ENCODE results near the gene MTG2. TPM values are rescaled to one million over a fixed set of nuclear protein-coding genes. Genes with fewer than 3 reads are reported as not detected.

Gene MTG2
- polyA plus RNA-seq, 1 donor from 2014 or later: 36.1 TPM

DNA sequence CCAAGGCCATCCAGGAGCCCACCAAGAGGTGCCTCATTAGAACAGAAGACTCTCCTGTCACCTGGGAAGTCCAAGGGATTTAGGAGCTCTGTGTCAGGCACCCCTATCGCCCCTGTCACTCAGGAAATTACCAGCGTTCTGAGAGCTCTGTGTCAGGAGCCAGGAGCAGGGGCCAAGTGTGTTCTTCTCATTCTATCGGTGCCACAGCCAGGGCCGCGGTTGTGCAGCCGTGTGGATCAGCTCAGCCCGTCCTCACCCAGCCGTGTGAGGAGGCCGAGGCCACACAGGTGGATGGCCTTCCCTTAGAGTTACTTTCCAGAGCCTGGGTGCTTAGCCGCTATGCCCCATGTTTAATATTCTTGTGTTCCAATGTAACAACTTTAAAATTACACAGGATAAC lies 9.8 kb downstream of the MTG2 start:
- Histone ChIP-seq H3K9me2 (ENCODE audit: insufficient read depth, low read length) (no peaks in the 10 kb centered on the region), H3K27ac (ENCODE audit: low read length) (no peak overlapping the region), H3K36me3 (ENCODE audit: insufficient read depth, low read length) (no peaks in the 10 kb centered on the region), H3K27me3 (ENCODE audit: insufficient read depth, low read depth, low read length) (no peaks in the 10 kb centered on the region), H3K9ac (ENCODE audit: low read length) (no peak overlapping the region), H3K79me2 (replicated peaks; ENCODE audit: insufficient read depth, low read length) (peaks cover 1% of the 10 kb centered on the region), H4K20me1 (ENCODE audit: insufficient read depth) (no peaks in the 10 kb centered on the region), H3K4me3 (ENCODE audit: low read length) (no peak overlapping the region), H3K4me2 (ENCODE audit: low read length) (no peak overlapping the region), H3K9me3 (ENCODE audit: low read length) (no peaks in the 10 kb centered on the region), H2AFZ (ENCODE audit: low read depth, low read length) (no peak overlapping the region), H3F3A (ENCODE audit: insufficient read depth, low read length, poor library complexity, severe bottlenecking) (no peaks in the 10 kb centered on the region)
- no peak for TF ChIP-seq SMC3 (conservative IDR thresholded peaks at IDR 0.05; ENCODE audit: poor library complexity)
- no peak for TF ChIP-seq EZH2 (IDR thresholded peaks at IDR 0.05; ENCODE audit: borderline replicate concordance, insufficient read depth, low read length, poor library complexity, severe bottlenecking)
- TF ChIP-seq TAF1 (IDR thresholded peaks at IDR 0.05; ENCODE audit: low read depth): no peak
- no peak for TF ChIP-seq POLR2AphosphoS5 (IDR thresholded peaks at IDR 0.05)
- TF ChIP-seq RAD21 (conservative IDR thresholded peaks at IDR 0.05): no peak
- TF ChIP-seq, protein P1, sequence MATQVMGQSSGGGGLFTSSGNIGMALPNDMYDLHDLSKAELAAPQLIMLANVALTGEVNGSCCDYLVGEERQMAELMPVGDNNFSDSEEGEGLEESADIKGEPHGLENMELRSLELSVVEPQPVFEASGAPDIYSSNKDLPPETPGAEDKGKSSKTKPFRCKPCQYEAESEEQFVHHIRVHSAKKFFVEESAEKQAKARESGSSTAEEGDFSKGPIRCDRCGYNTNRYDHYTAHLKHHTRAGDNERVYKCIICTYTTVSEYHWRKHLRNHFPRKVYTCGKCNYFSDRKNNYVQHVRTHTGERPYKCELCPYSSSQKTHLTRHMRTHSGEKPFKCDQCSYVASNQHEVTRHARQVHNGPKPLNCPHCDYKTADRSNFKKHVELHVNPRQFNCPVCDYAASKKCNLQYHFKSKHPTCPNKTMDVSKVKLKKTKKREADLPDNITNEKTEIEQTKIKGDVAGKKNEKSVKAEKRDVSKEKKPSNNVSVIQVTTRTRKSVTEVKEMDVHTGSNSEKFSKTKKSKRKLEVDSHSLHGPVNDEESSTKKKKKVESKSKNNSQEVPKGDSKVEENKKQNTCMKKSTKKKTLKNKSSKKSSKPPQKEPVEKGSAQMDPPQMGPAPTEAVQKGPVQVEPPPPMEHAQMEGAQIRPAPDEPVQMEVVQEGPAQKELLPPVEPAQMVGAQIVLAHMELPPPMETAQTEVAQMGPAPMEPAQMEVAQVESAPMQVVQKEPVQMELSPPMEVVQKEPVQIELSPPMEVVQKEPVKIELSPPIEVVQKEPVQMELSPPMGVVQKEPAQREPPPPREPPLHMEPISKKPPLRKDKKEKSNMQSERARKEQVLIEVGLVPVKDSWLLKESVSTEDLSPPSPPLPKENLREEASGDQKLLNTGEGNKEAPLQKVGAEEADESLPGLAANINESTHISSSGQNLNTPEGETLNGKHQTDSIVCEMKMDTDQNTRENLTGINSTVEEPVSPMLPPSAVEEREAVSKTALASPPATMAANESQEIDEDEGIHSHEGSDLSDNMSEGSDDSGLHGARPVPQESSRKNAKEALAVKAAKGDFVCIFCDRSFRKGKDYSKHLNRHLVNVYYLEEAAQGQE (IDR thresholded peaks at IDR 0.05; ENCODE audit: borderline replicate concordance): no peak
- TF ChIP-seq, protein P2, sequence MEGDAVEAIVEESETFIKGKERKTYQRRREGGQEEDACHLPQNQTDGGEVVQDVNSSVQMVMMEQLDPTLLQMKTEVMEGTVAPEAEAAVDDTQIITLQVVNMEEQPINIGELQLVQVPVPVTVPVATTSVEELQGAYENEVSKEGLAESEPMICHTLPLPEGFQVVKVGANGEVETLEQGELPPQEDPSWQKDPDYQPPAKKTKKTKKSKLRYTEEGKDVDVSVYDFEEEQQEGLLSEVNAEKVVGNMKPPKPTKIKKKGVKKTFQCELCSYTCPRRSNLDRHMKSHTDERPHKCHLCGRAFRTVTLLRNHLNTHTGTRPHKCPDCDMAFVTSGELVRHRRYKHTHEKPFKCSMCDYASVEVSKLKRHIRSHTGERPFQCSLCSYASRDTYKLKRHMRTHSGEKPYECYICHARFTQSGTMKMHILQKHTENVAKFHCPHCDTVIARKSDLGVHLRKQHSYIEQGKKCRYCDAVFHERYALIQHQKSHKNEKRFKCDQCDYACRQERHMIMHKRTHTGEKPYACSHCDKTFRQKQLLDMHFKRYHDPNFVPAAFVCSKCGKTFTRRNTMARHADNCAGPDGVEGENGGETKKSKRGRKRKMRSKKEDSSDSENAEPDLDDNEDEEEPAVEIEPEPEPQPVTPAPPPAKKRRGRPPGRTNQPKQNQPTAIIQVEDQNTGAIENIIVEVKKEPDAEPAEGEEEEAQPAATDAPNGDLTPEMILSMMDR (IDR thresholded peaks at IDR 0.05; ENCODE audit: poor library complexity, severe bottlenecking): no peak
- TF ChIP-seq EP300 (conservative IDR thresholded peaks at IDR 0.05; ENCODE audit: poor library complexity, severe bottlenecking): no peak
- no peak for TF ChIP-seq MXI1 (conservative IDR thresholded peaks at IDR 0.05; ENCODE audit: poor library complexity, severe bottlenecking)

DNA sequence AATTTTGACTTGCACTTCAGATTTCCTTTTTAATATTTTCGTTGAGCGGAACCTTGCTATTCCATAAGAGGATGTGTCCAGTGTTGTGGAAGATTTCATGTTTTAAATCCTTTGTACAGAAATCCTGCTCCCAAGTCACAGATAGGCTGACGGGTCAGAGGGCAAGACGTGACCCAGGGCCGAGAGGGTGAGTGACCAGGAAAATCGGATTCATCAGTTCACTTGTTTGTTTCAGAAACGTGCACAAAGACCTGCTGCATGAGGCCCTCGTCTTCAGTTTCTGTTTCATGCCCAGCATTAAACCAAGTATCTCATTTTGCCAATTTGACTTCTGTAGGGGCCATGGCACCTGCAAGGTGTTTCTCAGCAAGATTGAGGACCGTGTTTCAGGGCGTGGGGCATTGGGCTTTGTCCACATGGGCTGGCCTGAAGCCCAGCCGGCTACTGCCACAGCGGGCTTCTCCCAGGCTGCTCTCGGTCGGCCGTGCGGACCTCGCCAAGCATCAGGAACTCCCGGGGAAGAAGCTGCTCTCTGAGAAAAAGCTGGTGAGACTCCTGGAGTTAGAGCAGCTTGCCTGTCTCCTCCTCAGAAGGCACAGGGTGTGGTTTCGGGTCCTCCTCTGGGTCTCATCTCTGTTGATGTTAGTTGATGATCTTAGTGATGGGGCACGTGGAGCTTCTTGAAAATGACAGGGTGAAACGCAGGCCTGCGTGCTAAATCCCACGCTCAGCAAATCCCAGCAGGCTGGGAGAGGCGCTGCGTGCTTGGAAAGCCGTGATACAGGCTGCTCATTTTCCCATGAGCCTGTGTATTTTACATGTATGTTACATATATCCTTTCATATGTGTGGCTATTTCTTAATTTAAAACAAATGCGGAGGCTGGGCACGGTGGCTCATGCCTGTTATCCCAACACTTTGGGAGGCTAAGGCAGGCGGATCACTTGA lies 10.5 kb downstream of the MTG2 start:
- no peak overlapping the region for H2AFZ ChIP-seq (ENCODE audit: low read depth, low read length)
- no peaks in the 10 kb centered on the region for H3K27me3 ChIP-seq (ENCODE audit: insufficient read depth, low read depth, low read length)
- no peak overlapping the region for H3K4me2 ChIP-seq (ENCODE audit: low read length)
- no peak overlapping the region for H3K27ac ChIP-seq (ENCODE audit: low read length)
- no peak overlapping the region for H3K4me3 ChIP-seq (ENCODE audit: low read length)
- H3K9me3 ChIP-seq (ENCODE audit: low read length): no peaks in the 10 kb centered on the region
- no peak overlapping the region for H3K9ac ChIP-seq (ENCODE audit: low read length)
- H3K9me2 ChIP-seq (ENCODE audit: insufficient read depth, low read length): no peaks in the 10 kb centered on the region
- no peaks in the 10 kb centered on the region for H3K79me2 ChIP-seq (replicated peaks; ENCODE audit: insufficient read depth, low read length)
- TF ChIP-seq, protein P2 (IDR thresholded peaks at IDR 0.05; ENCODE audit: poor library complexity, severe bottlenecking): no peak
- TF ChIP-seq MXI1 (conservative IDR thresholded peaks at IDR 0.05; ENCODE audit: poor library complexity, severe bottlenecking) (no peak), EP300 (conservative IDR thresholded peaks at IDR 0.05; ENCODE audit: poor library complexity, severe bottlenecking) (no peak), TAF1 (IDR thresholded peaks at IDR 0.05; ENCODE audit: low read depth) (no peak), POLR2AphosphoS5 (IDR thresholded peaks at IDR 0.05) (no peak), RAD21 (conservative IDR thresholded peaks at IDR 0.05) (no peak), EZH2 (IDR thresholded peaks at IDR 0.05; ENCODE audit: borderline replicate concordance, insufficient read depth, low read length, poor library complexity, severe bottlenecking) (no peak), SMC3 (conservative IDR thresholded peaks at IDR 0.05; ENCODE audit: poor library complexity) (no peak)
- TF ChIP-seq, protein P1 (IDR thresholded peaks at IDR 0.05; ENCODE audit: borderline replicate concordance): no peak
- no peaks in the 10 kb centered on the region for H3F3A ChIP-seq (ENCODE audit: insufficient read depth, low read length, poor library complexity, severe bottlenecking)
- H3K36me3 ChIP-seq (ENCODE audit: insufficient read depth, low read length): no peaks in the 10 kb centered on the region
- no peaks in the 10 kb centered on the region for H4K20me1 ChIP-seq (ENCODE audit: insufficient read depth)

Data from neural cell (in vitro differentiated cells).